ENCODE measurements around the gene GEMIN5.

Gene GEMIN5

GRCh38 chr5:154884424-154884823 is 53.6 kb downstream of the GEMIN5 start:
- no peak for DNase-seq (ENCODE audit: low read depth)

GRCh38 chr5:154881986-154882385 is 56.0 kb downstream of the GEMIN5 start:
- DNase-seq (ENCODE audit: low read depth): no peak

- no peak for DNase-seq (ENCODE audit: low read depth)
These were observed 59.2 kb downstream of the GEMIN5 start for GRCh38 chr5:154878642-154879335.

GRCh38 chr5:154873791-154874331 is 64.2 kb downstream of the GEMIN5 start:
- DNase-seq (ENCODE audit: low read depth): no peak

- no peak for DNase-seq (ENCODE audit: low read depth)
These were observed 66.3 kb downstream of the GEMIN5 start for GRCh38 chr5:154871734-154872133.

GRCh38 chr5:154868702-154869101 is 69.3 kb downstream of the GEMIN5 start:
- DNase-seq (ENCODE audit: low read depth): no peak

- DNase-seq (ENCODE audit: low read depth): no peak
These were observed 71.2 kb downstream of the GEMIN5 start for GRCh38 chr5:154866841-154867240.

GRCh38 chr5:154865466-154866184 is 72.4 kb downstream of the GEMIN5 start:
- DNase-seq (ENCODE audit: low read depth): no peak

- no peak for DNase-seq (ENCODE audit: low read depth)
These were observed 74.5 kb downstream of the GEMIN5 start for GRCh38 chr5:154863291-154864080.

GRCh38 chr5:154862766-154863165 is 75.2 kb downstream of the GEMIN5 start:
- DNase-seq (ENCODE audit: low read depth): no peak

- DNase-seq (ENCODE audit: low read depth): no peak
These were observed 76.1 kb downstream of the GEMIN5 start for GRCh38 chr5:154861946-154862345.

- no peak for DNase-seq (ENCODE audit: low read depth)
These were observed 77.2 kb downstream of the GEMIN5 start for GRCh38 chr5:154860765-154861164.

- peak; percentile 58 for DNase-seq (ENCODE audit: low read depth)
These were observed 77.9 kb downstream of the GEMIN5 start for GRCh38 chr5:154860123-154860522.

GRCh38 chr5:154858972-154859871 is 78.8 kb downstream of the GEMIN5 start:
- no peak for DNase-seq (ENCODE audit: low read depth)

GRCh38 chr5:154858297-154858971 is 79.6 kb downstream of the GEMIN5 start, which contains the start of gene CNOT8:
TSS of gene CNOT8 (plus strand) at chr5:154858627. CDS start at chr5:154863279, 4,652 bp downstream.
- peak; percentile 89 for DNase-seq (ENCODE audit: low read depth)

- peak; percentile 91 for DNase-seq (ENCODE audit: low read depth)
These were observed 80.3 kb downstream of the GEMIN5 start for GRCh38 chr5:154857530-154858296.

- no peak for DNase-seq (ENCODE audit: low read depth)
These were observed 86.7 kb downstream of the GEMIN5 start for GRCh38 chr5:154851351-154851750.

- no peak for DNase-seq (ENCODE audit: low read depth)
These were observed 87.6 kb downstream of the GEMIN5 start, which contains the start of gene FAXDC2 for GRCh38 chr5:154850255-154851062. TSS of gene FAXDC2 (minus strand) at chr5:154850603. CDS start at chr5:154838178, 12,425 bp downstream.

- no peak for DNase-seq (ENCODE audit: low read depth)
These were observed 88.2 kb downstream of the GEMIN5 start for GRCh38 chr5:154849791-154850201.

Measured in HS-5 (cell line).